GM18511 (cell line): ENCODE data around the gene COQ9.
"Not testable (repeated sequence)": the region's sequence is repeated elsewhere in the genome, so short reads cannot be mapped to it uniquely, and the experiment has no call there.

ENCODE experiments used
- ATAC-seq: cut with Tn5 transposase; IDR thresholded peaks from one replicate; pipeline ENCODE4 v1.9.1; 2021; ENCODE audit warnings: mild to moderate bottlenecking, moderate library complexity; ENCODE audit not compliant: unreplicated experiment

COQ9 gene

GRCh38 chr16:57484515-57485005 is 37.3 kb downstream of the COQ9 start:
- ATAC-seq = no peak

- ATAC-seq = no peak
Observed at GRCh38 chr16:57485091-57485915, 38.0 kb downstream of the COQ9 start.

- peak; percentile 93 for ATAC-seq
Observed at GRCh38 chr16:57485916-57486857, 38.9 kb downstream of the COQ9 start, which contains the start of gene DOK4. TSS of gene DOK4 (minus strand) at chr16:57486493. CDS start at chr16:57479507, 6,986 bp downstream.

- no peak for ATAC-seq
Observed at GRCh38 chr16:57486858-57487834, 39.9 kb downstream of the COQ9 start.

GRCh38 chr16:57489229-57489628 is 42.0 kb downstream of the COQ9 start:
- ATAC-seq = no peak

GRCh38 chr16:57493767-57494166 is 46.5 kb downstream of the COQ9 start:
- ATAC-seq = no peak

GRCh38 chr16:57497121-57497520 is 49.8 kb downstream of the COQ9 start:
- no peak for ATAC-seq

- no peak for ATAC-seq
Observed at GRCh38 chr16:57498031-57498430, 50.8 kb downstream of the COQ9 start.

- ATAC-seq = not testable (repeated sequence)
Observed at GRCh38 chr16:57499941-57500340, 52.7 kb downstream of the COQ9 start.

- no peak for ATAC-seq
Observed at GRCh38 chr16:57500578-57501111, 53.4 kb downstream of the COQ9 start.

- no peak for ATAC-seq
Observed at GRCh38 chr16:57501492-57501891, 54.2 kb downstream of the COQ9 start.

GRCh38 chr16:57502048-57502775 is 54.9 kb downstream of the COQ9 start:
- no peak for ATAC-seq

- ATAC-seq = no peak
Observed at GRCh38 chr16:57503366-57503765, 56.1 kb downstream of the COQ9 start.

- no peak for ATAC-seq
Observed at GRCh38 chr16:57504001-57504400, 56.7 kb downstream of the COQ9 start.

- ATAC-seq = no peak
Observed at GRCh38 chr16:57504491-57504890, 57.2 kb downstream of the COQ9 start.

GRCh38 chr16:57505169-57505568 is 57.9 kb downstream of the COQ9 start:
- no peak for ATAC-seq

GRCh38 chr16:57507136-57508034 is 60.1 kb downstream of the COQ9 start:
- ATAC-seq = no peak

GRCh38 chr16:57508035-57508425 is 60.8 kb downstream of the COQ9 start:
- no peak for ATAC-seq
